GM18502 (cell line): ENCODE data around the gene HCK.
A peak's percentile ranks its signal among the peaks of the same experiment; 100 is the strongest.

Experiments
- ATAC-seq: cut with Tn5 transposase; IDR thresholded peaks from one replicate; pipeline ENCODE4 v1.9.1; 2021; ENCODE audit warnings: mild to moderate bottlenecking; ENCODE audit not compliant: unreplicated experiment, poor library complexity

The HCK gene

DNA sequence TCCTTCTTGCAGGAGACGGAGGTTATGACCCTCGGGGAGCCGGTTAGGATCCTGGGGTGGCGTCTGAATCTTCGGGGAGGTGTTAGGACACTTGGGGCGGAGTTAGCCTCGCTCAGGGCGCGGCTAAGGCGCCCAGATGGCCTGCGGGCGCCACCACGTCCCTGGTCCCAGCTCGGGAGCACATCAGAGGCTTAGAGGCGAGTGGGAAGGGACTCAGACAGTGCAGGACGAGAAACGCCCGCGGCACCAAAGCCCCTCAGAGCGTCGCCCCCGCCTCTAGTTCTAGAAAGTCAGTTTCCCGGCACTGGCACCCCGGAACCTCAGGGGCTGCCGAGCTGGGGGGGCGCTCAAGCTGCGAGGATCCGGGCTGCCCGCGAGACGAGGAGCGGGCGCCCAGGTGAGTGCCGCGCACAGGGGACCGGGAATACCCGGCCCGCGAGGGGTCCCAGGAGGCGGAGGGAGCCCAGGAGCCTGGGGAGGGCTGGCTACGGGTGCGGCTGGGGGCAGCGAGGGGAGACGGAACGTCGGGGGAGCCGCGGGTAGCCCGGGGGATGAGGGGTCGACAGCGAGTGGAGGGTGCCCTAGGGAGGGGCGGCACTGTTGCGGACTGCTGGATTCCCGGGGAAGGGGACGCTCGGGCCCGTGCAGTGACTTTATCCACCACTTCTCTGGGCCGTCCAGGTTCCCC is at the start of gene HCK:
Gene HCK (plus strand): TSS at position 153 of the 688 bp plus-strand sequence.
- ATAC-seq = peak; percentile 53

GRCh38 chr20:32003325-32003724 is 48.7 kb upstream of the HCK start:
- ATAC-seq = no peak

GRCh38 chr20:32004963-32005362 is 47.1 kb upstream of the HCK start:
- no peak for ATAC-seq

- ATAC-seq = no peak
These were observed 46.0 kb upstream of the HCK start for GRCh38 chr20:32006053-32006452.

- ATAC-seq = no peak
These were observed 44.9 kb upstream of the HCK start for GRCh38 chr20:32006841-32007786.

DNA sequence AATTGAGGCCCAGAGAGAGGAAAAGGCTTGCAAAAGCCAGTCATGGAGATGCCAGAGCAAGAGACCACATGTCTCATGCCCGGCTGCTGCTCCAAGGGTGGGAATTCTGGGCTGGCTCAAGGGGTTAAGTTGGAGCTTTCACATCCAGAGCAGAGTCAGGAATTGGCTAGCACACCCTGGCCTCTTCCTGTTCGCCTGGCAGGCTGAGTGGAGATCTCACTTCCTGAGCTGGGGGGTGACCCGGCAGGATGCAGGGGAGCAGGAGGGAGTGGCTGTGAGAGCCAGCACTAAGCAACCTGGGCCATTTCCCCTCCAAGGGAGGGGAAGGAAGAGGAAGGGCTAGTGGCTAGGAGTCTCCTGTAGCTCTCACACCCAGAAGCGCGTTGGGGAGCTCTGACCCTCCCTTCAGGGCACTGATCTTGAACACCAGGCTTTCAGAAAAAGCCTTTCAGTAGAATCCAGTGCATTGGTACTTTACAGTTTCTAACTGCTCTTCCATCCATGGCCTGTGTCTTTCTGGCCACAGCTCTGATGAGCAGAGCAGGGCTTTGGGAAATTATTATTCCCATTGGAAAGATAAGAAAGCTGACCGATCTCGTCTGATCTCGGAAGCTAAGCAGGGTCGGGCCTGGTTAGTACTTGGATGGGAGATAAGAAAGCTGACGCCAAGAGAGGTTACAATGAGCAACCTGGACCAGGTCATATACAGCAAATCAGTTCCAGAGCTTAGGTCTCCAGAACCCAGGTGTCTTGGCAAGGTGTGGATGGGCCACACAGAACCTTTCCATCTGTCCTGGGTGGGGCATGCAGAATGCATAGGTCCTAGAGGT is 44.0 kb upstream of the HCK start:
- no peak for ATAC-seq

DNA sequence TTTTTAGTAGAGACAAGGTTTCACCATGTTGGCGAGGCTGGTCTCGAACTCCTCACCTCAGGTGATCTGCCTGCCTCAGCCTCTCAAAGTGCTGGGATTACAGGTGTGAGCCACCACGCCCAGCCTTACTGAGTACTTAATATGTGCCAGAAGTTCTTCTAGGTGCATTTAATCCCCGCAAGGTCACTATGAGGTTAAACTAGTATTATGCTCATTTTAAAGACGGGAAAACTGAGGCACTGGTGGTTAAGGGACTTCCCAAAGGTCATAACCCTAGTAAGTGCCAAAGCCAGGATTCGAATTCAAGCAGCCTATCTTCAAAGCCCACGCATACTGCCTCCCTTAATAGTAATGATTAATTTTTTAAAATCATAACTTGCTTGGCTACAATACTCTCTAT is 42.5 kb upstream of the HCK start:
- ATAC-seq = no peak

- ATAC-seq = no peak
These were observed 41.9 kb upstream of the HCK start, which contains the start of gene CCM2L for GRCh38 chr20:32010101-32010500. Gene CCM2L, plus strand, starts transcription at chr20:32010438. Its CDS starts 17 bp downstream, at chr20:32010455.

GRCh38 chr20:32010666-32011065 is 41.4 kb upstream of the HCK start:
- ATAC-seq = no peak

GRCh38 chr20:32012159-32012688 is 39.8 kb upstream of the HCK start:
- no peak for ATAC-seq

GRCh38 chr20:32013326-32013725 is 38.7 kb upstream of the HCK start:
- ATAC-seq = no peak

GRCh38 chr20:32017711-32018251 is 34.3 kb upstream of the HCK start:
- ATAC-seq = no peak

- ATAC-seq = no peak
These were observed 33.5 kb upstream of the HCK start for GRCh38 chr20:32018269-32019155.

- ATAC-seq = no peak
These were observed 32.9 kb upstream of the HCK start for GRCh38 chr20:32019156-32019510.

DNA sequence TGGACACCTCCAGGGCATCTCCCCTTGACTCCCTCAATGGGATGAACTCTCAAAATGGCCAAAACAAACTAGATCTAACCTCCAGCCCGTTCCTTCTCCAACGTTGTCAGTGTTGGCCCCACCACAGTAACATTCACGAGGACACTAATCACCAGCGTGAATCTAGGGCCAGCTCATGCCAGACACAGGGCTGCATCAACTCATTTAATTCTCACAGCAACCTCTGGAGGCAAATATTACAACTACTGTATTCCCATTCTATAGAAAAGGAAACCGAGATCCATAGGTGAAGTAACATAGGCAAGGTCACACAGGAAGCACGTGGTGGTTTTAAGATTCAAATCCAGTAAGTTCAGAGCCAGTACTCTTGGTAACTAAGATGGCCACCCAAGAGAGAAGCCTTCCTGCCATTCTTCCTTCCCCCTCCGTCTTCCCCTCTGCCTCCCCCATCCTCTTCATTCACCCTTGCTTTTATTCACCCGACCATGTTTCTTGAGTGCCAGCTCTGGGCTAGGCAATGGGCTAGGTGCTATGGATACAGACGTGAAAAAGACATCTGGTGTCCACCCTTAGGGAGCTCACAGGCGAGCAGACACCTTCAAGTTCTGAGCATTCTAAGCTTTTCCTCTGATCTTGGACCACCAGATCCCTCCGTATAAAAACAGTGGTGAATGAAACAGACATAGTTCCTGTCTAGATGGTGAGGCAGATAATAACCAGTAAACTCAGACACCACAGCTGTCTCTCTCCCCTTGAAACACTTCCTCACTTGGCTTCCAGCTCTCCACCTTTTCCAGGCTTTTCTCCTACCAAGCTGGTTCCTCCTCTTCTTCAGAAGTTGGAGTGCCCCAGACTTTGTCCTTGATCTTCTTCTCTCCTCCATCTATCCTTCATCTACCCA is 32.2 kb upstream of the HCK start:
- no peak for ATAC-seq

GRCh38 chr20:32021091-32021490 is 31.0 kb upstream of the HCK start:
- no peak for ATAC-seq

DNA sequence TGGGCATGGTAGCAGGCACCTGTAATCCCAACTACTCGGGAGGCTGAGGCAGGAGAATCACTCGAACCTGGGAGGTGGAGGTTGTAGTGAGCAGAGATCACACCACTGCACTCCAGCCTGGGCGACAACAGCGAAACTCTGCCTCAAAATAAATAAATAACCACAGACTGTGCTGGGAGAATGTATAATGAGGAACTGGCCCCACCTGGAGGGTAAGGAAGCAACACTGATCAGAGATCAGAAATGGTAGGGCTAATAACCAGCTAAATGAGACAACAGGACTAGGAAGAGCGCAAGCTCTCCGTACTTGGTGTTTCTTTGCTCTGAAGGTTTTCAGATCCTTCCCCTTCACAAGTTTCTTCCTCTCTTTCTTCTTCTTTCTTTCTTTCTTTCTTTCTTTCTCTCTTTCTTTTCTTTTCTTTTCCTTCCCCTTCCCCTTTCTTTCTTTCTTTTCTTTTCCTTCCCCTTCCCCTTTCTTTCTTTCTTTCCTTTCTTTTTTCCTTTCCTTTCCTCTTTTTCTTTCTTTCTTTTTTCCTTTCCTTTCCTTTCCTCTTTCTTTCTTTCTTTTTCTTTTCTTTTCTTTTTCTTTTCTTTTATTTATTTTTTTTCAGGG is 27.3 kb upstream of the HCK start:
- ATAC-seq = no peak

GRCh38 chr20:32027643-32028042 is 24.4 kb upstream of the HCK start:
- no peak for ATAC-seq
